Measurements from ENCODE around the gene FIZ1.

FIZ1 gene

DNA sequence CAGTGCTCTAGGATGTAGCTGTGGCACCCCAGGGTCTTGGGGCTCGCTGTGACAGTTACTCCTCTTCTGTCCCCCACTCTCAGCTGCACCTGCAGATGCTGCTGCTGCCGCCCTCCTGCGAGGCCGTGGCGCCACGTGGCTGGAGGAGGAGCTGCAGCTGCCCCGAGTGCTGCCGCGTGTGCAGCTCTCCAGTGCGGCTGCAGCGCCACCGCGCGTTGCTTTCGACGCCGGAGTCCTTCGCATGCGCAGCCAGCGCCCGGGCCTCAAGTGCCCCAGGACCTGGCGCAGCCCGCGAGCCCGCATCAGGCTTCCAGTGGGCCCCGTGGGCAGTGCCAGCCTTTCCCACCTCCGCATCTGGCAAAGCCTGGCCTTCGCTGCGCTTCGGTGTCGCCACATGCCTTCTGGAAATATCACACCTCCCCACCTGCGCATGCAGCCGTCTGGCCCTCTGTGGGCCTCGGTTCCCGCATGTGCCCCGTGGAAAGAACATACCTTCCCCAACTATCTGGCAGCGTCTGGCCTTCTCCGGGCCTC is 40.8 kb upstream of the FIZ1 start:
- TF ChIP-seq, protein P1, sequence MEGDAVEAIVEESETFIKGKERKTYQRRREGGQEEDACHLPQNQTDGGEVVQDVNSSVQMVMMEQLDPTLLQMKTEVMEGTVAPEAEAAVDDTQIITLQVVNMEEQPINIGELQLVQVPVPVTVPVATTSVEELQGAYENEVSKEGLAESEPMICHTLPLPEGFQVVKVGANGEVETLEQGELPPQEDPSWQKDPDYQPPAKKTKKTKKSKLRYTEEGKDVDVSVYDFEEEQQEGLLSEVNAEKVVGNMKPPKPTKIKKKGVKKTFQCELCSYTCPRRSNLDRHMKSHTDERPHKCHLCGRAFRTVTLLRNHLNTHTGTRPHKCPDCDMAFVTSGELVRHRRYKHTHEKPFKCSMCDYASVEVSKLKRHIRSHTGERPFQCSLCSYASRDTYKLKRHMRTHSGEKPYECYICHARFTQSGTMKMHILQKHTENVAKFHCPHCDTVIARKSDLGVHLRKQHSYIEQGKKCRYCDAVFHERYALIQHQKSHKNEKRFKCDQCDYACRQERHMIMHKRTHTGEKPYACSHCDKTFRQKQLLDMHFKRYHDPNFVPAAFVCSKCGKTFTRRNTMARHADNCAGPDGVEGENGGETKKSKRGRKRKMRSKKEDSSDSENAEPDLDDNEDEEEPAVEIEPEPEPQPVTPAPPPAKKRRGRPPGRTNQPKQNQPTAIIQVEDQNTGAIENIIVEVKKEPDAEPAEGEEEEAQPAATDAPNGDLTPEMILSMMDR (IDR thresholded peaks at IDR 0.05; ENCODE audit: borderline replicate concordance, insufficient read depth, low read depth, low read length), result peak; percentile 63
- peak overlapping the region; percentile 80 for H3K4me3 ChIP-seq (ENCODE audit: low read depth, low read length)

DNA sequence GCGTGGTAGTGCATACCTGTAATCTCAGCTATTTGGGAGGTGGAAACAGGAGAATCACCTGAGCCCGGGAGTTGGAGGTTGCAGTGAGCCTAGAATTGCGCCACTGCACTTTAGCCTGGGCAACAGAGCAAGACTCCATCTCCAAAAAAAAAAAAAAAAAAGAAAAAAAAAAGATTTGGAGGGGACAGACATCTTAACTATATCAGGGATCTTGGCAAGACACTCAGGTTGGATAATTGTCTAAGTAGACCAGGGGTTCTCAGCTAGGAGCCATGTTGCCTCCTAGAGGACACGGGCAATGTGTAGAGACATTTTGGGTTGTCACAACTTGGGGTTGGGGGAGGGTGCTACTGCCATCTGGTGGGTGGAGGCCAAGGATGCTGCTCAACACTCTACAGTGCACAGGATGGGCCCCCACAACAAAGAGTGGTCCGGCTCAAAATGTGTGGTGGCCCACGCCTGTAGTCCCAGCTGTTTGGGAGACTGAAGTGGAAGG is 39.6 kb upstream of the FIZ1 start:
- TF ChIP-seq, protein P1 (IDR thresholded peaks at IDR 0.05; ENCODE audit: borderline replicate concordance, insufficient read depth, low read depth, low read length), result peak; percentile 68
- H3K4me3 ChIP-seq (ENCODE audit: low read depth, low read length), result no peak overlapping the region

DNA sequence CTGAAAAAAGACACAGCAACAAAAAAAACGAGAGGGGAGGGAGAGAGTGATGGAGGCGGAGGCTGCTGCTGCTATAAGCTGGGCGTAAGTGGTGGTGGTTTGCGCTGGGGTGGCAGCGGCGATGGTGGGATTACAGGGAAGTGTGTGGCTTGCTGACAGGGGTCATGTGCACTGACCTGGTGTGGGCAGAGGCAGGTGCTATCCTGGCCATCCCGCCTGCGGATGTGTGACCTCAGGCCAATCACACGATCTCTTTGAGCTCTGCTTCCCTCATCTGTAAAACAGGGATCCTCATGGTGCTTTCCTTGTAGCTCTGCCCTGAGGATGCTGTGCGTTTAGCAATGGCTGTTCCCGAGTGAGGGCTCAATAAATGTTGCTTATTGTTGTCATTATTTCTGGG is 38.2 kb upstream of the FIZ1 start:
- TF ChIP-seq, protein P1 (IDR thresholded peaks at IDR 0.05; ENCODE audit: borderline replicate concordance, insufficient read depth, low read depth, low read length), result no peak
- no peak overlapping the region for H3K4me3 ChIP-seq (ENCODE audit: low read depth, low read length)

DNA sequence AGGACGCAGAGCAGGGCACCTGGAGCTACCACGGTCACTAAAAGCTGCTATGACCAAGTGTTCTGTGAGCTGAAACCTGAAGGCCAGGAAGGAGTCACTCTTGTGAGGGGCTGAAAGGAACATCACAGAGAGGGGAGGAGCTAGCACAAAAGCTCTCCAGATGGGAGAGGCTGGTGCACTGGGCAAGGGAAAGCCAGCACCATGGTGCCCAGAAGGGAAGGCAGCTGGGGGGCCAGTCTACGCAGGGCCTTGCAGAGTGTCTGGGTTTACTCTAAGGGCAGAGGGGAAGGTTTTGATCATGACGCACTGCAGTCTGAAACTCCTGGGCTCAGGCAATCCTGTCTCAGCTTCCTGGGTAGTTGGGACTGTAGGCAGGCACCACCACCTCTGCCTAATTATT is 37.4 kb upstream of the FIZ1 start:
- TF ChIP-seq, protein P1 (IDR thresholded peaks at IDR 0.05; ENCODE audit: borderline replicate concordance, insufficient read depth, low read depth, low read length), result no peak
- H3K4me3 ChIP-seq (ENCODE audit: low read depth, low read length), result no peak overlapping the region

DNA sequence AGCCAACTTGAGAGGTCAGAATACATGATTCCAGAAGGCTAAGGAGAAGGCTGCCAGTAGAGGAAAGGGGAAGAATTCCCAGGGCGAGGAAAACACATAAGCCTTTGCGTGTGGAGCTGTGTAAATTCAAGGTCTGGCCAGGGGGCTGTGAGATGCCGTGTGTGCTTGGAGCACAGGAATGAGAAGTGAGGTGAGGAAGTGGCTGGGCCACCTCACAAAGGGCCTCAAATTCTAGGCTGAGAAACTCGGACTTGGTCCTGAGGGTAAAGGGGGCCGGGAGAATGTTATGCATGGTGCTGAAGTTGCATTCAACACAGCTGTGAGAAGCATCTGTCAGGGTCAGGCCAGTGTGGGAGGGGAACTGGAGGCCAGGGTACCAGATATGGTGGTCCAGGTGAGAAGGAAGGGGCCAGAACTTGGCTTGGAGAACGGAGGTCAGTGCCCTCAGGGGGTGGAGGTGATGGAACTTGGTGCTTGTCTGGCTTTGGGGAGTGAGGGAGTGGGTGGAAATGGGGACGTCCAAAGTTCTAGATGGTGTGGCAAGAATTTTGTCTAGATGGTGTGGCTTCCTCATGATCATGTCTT is 36.6 kb upstream of the FIZ1 start:
- TF ChIP-seq, protein P1 (IDR thresholded peaks at IDR 0.05; ENCODE audit: borderline replicate concordance, insufficient read depth, low read depth, low read length), result no peak
- peak overlapping the region; percentile 94 for H3K4me3 ChIP-seq (ENCODE audit: low read depth, low read length)

DNA sequence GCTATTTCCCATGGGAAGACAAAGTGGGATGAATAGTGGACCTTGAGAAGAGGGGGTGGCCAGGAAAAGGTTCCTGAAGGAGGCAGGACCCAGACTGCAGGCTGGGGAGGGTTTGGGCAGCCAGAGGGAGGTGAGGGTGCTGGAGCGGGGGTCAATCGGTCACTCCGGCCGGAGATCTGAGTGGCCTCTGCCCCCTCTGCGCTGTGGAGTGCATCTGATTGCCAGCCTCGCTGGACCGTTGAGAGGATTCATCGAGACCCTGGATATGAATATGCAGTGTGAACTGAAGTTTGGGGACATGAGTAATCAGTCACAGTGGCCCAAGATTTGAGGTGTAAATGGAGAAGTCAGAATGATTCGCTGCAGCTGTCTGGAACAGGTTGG is 36.0 kb upstream of the FIZ1 start:
- peak overlapping the region; percentile 94 for H3K4me3 ChIP-seq (ENCODE audit: low read depth, low read length)
- TF ChIP-seq, protein P1 (IDR thresholded peaks at IDR 0.05; ENCODE audit: borderline replicate concordance, insufficient read depth, low read depth, low read length), result no peak

DNA sequence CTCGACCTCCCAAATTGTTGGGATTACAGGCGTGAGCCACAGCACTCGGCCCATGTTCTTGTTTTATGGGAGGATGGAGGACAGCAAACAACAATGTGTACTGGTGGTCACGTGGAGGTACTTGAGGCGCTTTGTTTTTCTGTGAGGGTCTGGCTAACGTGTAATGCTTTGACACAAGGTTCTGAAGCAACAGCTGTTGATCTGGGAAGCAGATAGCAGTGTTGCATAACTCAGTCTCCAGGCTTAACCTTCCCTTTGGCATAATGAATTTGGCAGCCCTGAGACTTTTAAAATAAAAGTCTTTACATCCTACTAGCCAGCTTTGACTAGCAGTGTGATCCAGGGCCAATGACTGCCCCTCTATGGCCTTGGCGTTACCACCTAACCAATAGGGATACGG is 34.5 kb upstream of the FIZ1 start:
- TF ChIP-seq, protein P1 (IDR thresholded peaks at IDR 0.05; ENCODE audit: borderline replicate concordance, insufficient read depth, low read depth, low read length), result no peak
- no peak overlapping the region for H3K4me3 ChIP-seq (ENCODE audit: low read depth, low read length)

Data from GM12875 (cell line).